ENCODE results near the gene TBC1D3B. TPM values are rescaled to one million over a fixed set of nuclear protein-coding genes. Genes with fewer than 3 reads are reported as not detected.
"Not testable (repeated sequence)": the region's sequence is repeated elsewhere in the genome, so short reads cannot be mapped to it uniquely, and the experiment has no call there.

The TBC1D3B gene
- 12.9 and 14.1 TPM in 2 replicates for total RNA-seq

DNA sequence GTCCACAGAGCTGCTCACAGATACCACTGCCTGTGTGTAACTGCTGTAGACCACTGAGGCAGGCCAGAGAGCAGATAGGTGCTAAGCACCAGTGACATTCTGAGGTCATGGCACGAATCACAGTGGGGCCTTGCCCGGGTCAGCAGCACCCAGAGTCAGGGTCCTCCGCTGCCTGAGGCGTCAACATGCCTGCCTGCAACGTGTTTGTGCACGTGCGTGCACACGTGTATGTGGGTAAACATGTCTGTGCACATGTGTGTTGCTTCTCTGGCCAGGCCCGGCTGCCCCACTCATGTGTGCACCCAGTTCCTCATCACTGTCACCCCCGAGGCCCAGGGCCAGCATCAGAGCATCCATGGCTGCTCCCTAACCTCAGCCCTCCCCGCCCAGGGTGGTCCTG lies at the start of gene TBC1D3B:
Gene TBC1D3B (minus strand): TSS at position 101 of the 400 bp plus-strand sequence. CDS start 1,586 bp downstream, outside the sequence.
- intact Hi-C loops (cut with micrococcal nuclease) = not testable (repeated sequence)

DNA sequence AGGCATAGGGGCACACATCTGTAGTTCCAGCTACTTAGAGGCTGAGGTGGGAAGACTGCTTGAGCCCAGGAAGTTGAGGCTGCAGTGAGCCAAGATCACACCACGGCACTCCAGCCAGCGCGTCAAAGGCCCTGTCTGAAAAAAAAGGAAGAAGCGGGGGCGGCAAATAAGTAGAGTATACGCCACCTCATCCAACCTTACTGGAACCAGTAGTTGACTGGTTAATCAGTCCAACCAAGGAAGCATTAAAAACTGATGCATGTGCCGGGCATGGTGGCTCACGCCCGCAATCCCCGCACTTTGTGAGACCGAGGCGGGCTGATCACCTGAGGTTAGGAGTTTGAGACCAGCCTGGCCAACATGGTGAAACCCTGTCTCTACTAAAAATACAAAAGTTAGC lies 46.5 kb upstream of the TBC1D3B start:
- intact Hi-C loops (cut with micrococcal nuclease) = not testable (repeated sequence)

DNA sequence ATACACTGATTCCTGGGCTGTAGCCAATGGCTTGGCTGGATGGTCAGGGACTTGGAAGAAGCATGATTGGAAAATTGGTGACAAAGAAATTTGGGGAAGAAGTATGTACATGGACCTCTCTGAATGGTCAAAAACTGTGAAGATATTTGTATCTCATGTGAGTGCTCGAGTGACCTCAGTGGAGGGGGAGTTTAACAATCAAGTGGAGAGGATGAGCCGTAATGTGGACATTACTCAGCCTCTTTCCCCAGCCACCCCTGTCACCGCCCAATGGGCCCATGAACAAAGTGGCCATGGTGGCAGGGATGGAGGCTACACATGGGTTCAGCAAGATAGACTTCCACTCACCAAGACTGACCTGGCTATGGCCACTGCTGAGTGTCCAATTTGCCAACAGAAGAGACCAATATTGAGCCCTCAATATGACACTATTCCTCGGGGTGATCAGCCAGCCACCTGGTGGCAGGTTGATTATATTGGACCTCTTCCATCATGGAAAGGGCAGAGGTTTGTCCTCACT lies 45.2 kb upstream of the TBC1D3B start:
- intact Hi-C loops (cut with micrococcal nuclease) = not testable (repeated sequence)

DNA sequence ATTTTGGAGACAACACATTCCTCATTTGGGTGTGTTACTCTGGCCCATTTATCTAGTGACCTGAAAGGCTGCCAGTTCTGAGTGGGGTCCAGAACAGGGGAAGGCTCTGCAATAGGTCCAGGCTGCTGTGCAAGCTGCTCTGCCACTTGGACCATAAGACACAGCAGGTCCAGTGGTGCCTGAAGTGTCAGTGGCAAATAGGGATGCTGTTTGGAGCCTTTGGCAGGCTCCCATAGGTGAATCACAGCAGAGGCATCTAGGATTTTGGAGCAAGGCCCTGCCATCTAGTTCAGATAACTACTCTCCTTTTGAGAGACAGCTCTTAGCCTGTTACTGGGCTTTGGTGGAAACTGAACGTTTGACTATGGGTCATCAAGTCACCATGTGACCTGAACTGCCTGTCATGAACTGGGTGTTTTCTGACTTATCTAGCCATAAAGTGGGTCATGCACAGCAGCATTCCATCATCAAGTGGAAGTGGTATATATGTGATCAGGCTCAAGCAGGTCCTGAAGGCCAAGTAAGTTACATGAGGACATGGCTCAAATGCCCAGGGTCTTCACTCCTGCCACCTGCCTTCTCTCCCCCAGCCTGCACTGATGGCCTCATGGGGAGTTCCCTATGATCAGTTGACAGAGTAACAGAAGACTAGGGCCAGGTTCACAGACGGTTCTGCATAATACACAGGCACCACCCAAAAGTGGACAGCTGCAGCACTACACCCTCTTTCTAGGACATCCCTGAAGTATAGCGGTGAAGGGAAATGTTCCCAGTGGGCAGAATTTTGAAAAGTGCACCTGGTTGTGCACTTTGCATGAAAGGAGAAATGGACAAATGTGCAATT lies 44.5 kb upstream of the TBC1D3B start:
- intact Hi-C loops (cut with micrococcal nuclease) = not testable (repeated sequence)

DNA sequence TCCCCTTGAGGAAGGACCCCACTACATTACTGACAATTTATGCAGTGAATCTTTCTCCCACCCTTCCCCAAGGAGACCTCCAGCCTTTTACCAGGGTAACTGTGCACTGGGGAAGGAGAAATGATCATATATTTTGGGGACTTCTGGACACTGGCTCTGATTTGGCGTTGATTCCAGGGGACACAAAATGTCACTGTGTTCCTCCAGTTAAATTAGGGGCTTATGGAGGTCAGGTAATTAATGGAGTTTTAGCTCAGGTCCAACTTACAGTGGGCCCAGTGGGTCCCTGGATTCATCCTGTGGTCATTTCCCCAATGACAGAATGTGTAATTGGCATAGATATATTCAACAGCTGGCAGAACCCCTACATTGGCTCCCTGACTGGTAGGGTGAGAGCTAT lies 43.1 kb upstream of the TBC1D3B start:
- intact Hi-C loops (cut with micrococcal nuclease) = not testable (repeated sequence)

DNA sequence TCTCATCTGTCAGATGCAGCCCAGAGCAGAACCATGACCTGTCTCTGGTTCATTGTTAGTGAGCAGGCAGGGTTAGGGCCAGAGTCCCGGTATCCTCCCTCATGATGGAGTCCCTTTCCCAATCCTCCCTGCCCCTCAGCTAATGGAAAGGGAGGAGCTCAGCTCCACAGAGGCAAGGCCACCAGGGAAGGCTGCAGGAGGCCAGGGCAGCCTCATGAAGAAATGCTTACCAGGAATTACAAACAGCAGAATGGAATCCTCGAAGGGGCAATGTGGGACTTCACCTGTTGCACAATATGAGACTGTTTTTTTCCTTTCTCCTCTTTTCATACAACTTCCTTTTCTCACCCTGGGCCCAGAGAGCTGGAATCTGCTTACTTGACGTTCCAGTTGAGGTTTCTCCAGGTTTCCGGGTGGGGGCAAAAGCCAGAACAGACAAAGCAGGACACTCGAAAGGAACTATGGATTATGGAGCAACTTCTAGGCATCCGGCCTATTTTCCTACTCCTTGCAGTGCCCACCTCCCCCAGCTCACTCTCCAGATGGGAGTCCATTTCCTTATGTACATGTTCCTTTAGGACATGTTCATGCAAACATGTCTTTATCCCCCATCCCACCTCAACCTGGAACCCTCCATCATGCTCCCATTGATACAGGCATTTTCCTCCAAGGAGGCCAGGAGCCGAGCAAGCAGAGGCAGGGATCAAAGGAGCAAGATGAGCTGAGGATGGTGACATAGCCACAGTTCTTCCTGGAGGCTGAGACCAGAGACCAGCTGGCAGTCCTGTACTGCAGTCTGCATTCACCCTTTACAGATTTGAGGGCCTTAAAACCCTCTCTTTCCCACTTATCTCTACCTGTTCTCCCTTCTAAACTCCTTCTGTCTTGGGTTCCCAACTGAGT lies 39.2 kb upstream of the TBC1D3B start:
- intact Hi-C loops (cut with micrococcal nuclease) = not testable (repeated sequence)

DNA sequence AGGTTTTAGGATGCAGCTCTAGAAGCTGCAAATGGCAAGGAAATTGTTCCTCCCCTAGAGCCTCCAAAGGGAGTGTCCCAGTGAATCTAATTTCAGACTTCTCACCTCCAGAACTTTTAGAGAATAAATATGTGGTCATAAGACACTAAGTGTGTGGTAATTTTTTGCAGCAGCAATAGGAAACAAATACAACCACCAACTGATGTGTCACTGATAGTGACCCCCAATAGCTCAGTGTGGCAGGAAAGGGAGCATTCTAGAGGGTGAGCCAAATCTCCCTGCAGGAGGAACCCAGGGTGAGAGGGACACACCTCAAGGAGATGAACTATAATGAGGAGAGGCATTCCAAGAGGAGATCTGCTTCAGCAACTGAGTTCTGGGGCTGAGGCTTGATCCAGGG lies 38.5 kb upstream of the TBC1D3B start:
- intact Hi-C loops (cut with micrococcal nuclease) = no loop called here

DNA sequence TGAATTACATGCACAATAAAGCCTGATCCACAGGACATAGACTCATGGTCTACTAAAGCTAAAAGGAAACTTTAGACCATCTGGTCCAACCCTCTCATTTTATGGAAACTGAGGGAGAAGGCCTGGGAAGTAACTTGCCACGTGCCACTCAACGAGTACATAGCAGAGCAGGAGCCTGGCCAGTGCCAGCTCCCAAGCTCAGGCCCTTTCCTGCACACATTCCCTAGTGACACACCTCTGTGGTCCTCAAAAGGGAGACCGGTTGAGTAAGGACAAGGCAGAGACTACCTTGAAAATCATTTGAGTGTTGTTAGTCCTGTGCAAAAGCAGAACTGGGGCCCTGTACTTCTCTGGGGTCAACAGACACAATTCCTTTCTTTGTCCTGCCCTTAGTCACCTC lies 37.3 kb upstream of the TBC1D3B start:
- intact Hi-C loops (cut with micrococcal nuclease) = no loop called here

DNA sequence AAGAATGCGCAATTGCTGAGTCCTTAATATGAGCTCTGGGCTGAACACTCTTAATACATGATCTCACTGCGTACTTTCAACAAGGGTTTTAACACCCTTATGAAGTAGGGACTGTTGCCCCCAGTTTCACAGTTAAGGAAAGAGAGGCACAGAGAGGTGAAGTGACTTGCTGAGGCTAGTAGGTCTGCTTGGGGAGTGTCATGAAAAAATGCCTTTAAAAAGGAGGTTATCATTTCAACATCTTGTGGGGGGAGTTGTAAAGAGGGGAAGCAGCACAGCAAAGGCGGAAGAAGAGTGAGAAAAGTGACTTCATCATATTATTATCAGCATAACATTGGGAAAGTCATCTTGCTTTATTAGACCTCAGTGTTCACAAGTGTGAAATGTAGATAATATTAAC lies 36.5 kb upstream of the TBC1D3B start:
- intact Hi-C loops (cut with micrococcal nuclease) = no loop called here

DNA sequence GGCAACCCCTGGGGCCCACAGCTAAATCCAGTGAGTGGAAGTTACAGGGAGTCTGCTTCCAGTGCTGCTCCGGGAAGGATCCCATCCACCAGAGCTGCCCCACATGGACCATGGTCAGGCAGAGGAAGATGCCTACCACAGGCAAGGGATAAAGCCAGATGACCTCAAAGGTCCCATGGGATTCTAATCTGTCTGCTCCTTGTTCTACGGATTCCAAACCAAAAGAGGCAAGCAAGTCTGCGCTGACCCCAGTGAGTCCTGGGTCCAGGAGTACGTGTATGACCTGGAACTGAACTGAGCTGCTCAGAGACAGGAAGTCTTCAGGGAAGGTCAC lies 35.8 kb upstream of the TBC1D3B start:
- intact Hi-C loops (cut with micrococcal nuclease) = no loop called here

DNA sequence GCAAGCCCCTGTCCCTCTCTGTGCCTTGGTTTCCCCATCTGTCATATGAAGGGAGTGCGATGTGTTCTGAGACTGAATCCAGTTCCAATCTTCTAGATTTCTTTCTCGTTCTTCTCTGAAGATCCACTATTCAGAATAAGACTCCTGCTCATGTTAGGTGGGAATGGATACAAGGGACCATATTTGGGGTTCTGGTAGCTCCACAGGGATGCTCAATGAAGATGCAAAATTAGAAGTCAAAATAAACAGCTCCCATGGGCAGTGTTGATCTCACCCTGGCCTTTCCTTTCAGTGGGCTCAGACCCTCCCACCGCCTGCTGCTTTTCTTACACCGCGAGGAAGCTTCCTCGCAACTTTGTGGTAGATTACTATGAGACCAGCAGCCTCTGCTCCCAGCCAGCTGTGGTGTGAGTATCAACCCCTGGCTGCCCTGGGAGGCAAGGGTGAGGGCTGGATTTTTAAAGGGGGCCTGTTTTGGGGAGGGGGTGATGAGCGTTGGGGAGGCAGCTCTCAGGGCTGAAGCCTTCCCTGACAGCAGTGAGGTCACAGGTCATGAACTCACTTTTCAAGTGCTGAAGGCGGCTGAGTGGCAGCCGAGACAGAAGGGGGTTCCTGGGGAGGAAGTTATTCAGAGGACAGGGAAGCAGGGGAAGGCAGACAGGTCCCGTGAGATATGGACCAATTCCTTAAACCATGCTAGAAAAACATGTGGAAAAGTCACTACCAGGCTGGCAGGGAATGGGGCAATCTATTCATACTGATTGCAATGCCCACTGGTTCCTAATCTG lies 35.2 kb upstream of the TBC1D3B start:
- intact Hi-C loops (cut with micrococcal nuclease) = not testable (repeated sequence)

DNA sequence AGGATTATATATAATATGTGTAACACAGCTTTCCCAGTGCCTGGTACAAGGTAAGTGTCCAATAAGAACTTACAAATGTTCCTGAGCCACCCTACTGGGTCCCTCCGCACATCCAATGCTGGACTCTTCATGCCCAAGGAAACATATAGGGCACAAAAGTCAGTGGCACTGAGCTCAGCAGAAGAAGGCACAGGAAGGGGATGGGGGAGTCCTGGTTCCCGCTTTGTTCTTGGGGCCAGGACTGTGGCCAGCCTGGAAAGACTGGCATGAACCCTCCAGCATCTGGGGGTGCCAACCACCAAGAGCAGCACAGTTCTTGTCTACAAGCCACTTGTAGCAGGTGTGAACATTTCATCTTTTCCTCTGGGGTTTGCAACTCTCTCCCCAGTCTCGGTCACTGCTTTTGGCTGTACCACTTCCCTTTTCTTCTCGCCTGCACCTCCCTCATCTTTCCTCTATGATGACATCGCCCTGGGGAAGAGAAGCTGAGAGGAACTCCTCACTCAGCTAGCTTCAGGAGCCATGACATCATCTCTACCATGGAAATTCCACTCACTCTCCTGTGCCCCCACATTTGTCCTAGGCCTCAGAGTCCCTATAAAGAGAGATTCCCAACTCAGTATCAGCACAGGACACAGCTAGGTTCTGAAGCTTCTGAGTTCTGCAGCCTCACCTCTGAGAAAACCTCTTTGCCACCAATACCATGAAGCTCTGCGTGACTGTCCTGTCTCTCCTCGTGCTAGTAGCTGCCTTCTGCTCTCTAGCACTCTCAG lies 34.2 kb upstream of the TBC1D3B start, which contains the start of gene CCL4L2:
Gene CCL4L2 (plus strand): TSS at position 625 of the 773 bp plus-strand sequence.
- intact Hi-C loops (cut with micrococcal nuclease) = not testable (repeated sequence)

DNA sequence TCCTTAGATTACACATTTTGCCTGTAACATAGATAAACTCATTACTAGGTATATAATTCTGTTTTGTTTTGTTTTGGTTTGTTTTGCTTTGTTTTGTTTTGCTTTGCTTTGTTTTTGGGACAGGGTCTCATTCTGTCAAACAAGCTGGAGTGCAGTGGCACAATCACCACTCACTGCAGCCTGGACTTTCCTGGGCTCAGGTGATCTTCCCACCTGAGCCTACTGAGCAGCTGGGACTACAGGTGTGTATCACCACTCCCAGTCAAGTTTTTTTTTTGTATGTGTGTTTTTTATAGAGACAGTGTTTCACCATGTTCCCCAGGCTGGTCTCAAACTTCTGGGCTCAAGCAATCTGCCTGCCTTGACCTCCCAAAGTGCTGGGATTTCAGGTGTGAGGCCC lies 33.1 kb upstream of the TBC1D3B start:
- intact Hi-C loops (cut with micrococcal nuclease) = no loop called here

DNA sequence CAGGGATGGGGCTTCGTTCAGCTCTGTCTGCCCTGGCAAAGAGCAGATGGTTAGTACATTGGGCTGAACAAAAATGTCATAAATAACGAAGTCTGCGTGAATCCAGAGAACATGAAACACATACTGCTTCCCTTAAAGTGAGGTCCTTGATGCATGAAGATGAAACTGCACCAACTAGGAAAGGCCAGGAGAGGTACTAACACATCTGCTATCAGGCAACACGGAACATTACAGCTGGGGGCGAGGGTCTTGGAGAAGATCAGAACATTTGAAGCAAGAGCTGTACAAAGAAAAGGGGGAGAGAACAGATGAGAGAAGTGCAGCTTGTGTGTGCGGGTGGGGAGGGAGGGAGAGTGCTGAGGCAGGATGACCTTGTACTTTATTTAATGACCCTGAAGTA lies 30.9 kb upstream of the TBC1D3B start:
- intact Hi-C loops (cut with micrococcal nuclease) = not testable (repeated sequence)

DNA sequence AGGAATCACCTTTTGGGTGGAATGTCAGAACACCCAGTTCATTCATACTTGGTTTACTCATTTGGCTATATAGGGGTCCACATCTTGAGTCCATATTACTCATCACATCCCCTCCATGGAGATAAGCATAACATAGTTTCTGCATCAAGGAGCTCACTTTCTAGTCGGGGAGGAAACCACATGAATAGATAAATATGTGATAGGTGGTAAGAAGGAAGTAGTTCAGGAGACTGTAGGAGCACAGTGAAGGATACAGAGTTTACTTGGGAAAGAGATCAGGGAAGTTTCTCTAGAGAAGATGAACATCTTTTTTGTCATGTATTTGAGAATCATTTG lies 30.0 kb upstream of the TBC1D3B start:
- intact Hi-C loops (cut with micrococcal nuclease) = not testable (repeated sequence)

DNA sequence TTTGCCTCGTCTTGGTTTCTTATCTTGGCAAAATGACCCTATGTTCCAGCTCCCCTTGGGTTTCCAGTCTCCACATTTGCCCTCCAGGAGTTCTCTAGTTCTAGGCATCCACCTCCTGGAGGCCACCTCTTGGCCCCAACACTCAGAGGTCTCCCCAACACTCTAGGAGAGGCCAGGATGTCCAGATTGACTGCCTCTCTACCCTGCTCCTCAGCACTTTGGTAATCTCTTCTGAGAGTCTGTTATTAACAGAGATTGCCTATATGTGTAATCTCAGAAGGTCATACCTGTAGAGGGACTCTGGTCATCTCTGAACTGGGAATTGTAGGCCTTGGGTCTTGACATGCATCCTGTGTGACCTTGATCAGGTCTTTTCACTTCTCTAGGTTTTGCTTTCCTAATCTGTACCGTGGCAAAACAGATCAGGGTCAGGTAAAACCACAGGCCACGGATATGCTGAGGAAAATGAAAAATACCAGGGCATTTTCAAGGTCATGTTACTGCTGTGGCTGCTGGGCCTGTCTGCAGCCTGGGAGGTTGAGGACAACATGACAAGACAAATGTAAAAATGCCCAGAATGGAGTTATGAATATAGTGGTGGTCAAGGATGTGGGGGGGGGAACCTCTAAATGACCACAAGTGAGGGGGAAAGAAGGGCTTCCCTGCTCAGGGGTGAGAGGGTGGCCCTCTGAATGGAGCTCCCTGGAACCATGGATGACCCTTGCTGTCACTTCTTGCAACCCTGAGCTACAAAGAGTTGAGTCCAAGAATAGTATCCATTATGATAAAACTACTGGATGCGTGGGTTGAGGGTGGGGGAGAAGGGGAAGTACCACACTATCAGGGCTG lies 29.4 kb upstream of the TBC1D3B start:
- intact Hi-C loops (cut with micrococcal nuclease) = no loop called here

DNA sequence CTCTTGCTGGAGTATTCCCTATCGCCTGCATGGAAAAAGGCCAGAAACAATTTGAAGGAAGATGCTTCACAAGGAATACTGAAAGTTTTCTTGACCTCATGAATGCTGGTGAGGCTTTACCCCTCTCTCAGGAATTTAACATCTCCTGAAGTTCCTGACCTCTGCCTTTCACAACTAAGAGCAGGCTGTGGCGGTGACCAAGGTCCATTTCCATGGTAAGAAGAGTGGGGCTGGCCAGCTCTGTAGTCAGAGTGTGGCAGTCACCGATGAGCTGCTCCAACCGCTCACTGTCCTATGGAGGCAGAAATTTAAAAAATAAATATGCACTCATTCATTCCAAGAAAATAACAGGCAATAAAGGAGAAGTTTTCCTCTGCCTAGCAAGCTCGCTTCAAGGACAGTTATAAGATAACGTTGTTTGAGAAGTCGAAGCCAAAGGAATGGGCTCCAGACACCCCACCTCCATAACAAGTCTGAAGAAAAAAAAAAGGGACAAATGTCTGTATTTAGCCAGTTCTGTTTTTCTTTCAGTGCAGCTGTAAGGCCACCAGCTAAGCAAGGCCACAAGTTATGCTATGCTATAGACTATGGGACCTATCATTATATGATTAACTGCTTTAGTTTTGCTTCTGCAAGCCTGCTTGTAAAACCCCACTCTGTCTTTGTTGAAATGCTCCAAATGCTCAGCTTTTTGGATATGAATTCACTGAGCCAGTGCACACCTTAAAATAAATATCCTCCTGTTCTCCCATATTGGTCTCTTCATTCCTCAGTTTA lies 28.5 kb upstream of the TBC1D3B start:
- intact Hi-C loops (cut with micrococcal nuclease) = no loop called here

DNA sequence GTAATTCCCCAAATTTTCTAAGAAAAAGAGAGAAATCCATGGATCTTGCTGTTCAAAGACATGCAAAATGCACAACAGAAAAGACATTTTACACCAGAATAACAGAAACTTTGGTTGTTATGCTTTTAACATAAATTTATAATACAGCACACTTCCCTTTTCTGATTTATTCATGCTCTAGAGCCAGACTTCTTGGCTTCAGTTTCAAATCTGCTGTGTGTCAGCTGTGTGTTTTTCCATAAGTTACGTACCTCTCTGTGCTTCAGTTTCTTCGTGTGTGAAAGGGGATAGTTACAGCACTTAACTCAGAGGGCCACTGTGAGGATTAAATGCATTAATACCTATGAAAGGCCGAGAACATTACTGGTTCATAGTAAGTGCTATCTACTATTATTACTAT lies 26.9 kb upstream of the TBC1D3B start:
- intact Hi-C loops (cut with micrococcal nuclease) = no loop called here

DNA sequence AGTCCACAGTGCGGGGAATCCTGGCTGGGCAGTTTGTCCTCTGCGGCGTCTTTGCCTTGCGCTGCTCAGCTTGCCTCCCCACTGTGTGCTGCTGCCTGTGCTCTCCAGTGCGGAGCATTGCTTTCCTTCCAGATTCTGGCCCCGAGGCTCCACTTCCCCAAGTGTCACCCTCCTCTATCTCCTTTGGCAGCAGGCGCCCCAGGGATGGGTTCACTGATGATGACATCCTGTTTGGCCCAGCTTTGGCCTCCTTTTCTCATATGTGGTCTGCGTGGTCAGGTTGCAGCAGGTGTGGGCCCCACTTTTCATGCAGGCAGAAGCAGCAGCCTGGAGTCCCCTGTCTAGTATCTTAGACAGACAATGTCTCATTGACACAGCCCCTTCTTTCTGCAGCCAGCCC lies 25.1 kb upstream of the TBC1D3B start:
- intact Hi-C loops (cut with micrococcal nuclease) = not testable (repeated sequence)
